Glomerular visceral epithelial cell (primary cell): ENCODE results near the gene FHDC1.

Source experiments
- DNase-seq: peaks from one replicate; pipeline ENCODE4 v3.0.0-alpha.2; 2016; ENCODE audit errors: extremely low spot score

FHDC1 gene

DNA sequence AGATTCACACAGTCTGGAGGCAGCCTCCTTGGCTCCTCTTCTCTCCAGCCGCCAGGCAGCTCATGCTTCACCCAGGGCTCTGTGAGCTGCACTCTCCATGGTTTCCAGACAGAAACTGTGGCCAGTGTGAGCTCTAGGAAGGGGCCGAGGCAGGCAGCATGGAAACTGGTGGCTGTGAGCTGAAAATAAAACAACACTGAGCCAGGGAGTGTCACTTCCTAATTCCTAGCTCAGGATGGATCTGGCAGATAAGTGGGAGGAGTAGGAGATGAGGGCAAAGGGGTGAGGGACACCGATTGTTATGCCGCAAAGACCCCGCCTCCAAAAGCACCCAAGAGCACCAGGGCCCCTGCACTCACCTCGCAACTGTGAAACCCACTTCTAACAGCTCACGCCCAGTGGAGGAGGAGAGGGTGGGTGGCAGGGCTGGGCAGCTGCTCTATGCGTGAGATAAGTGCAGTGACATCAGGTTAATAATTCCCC, 69.8 kb downstream of the FHDC1 start:
- DNase-seq = no peak

DNA sequence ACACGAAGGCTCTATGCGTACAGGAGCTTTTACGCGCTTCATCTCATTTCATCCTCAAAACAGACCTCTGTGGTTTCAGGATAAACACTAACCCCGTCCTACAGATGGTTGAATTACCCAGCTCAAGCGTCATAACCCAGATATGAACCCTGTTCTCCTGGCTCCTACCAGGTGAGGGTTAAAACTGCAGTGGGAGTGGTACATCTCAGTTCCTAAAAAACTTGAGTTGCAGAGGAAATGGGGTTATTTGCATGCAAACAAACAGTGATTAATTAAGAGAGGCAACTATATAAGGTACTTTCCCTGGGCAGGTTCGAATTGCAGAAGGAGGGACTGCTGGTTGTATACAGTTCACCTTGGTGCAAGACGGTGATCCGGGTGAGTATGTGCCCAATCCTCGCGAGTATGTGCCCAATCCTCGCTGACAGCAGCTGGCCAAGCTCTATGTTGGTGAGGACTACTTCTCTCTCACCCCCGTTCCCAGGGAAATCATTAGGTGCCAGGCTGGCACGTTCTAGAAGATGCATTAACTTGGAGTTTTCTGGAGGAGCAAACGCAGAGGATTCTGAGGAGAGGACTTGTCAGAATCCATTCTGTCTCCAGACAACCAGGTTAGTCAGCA, 72.6 kb downstream of the FHDC1 start:
- no peak for DNase-seq

- DNase-seq = no peak
These were observed 74.0 kb downstream of the FHDC1 start for GRCh38 chr4:153010146-153010545.

- DNase-seq = no peak
These were observed 77.3 kb downstream of the FHDC1 start for GRCh38 chr4:153013202-153013977.

DNA sequence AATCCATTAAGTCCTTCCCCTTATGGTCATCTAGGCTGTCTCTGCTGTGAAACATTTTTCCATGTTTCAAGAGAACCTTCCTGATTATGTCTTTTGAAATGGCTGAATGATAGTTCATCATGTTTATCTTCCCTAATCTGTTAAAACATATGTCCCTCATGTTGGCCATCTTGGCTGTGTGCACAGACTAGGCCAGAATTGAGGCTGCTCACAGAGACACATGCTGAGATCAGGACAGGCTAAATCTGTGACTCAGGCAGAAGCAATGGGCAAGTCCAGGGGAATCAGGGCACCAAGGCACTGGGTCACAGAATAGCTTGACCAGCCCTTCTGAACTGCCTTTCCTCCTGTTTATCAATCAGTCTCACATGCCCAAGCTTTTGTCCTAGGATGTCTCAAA, 78.3 kb downstream of the FHDC1 start:
- no peak for DNase-seq

- DNase-seq = no peak
These were observed 80.5 kb downstream of the FHDC1 start for GRCh38 chr4:153016592-153016991.

DNA sequence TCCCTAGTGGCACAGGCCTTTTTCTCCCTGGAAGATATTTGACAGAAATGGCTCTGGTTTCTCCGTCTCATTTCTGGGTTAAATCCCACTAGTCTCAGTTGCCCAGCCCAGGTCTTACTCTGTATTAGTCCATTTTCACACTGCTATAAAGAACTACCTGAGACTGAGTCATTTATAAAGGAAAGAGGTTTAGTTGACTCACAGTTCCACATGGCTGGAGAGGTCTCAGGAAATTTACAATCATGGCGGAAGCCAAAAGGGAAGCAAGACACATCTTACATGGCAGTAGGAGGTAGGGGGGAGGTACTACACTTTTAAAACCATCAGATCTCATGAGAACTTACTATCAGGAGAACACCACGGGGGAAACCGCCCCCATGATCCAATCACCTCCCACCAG, 81.9 kb downstream of the FHDC1 start:
- DNase-seq = no peak

DNA sequence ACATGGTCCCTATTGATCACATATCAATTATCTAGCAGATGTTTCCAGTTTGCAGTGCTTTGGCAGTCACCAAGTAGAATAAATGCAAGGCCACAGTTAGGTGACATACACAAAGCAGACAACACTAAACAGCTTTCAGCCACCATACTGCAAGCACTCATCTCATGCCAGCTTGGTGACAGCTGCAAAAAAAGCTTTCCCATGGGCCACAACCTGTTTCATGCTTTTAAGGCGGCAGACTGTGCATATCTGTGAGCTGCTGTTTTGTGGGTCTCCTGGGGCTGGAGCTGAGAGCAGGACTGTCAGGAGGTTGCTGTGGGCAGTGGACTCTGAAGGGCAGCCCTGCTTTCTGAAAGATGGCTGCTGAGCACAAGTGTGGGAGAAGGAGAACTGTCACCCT, 82.6 kb downstream of the FHDC1 start:
- no peak for DNase-seq

DNA sequence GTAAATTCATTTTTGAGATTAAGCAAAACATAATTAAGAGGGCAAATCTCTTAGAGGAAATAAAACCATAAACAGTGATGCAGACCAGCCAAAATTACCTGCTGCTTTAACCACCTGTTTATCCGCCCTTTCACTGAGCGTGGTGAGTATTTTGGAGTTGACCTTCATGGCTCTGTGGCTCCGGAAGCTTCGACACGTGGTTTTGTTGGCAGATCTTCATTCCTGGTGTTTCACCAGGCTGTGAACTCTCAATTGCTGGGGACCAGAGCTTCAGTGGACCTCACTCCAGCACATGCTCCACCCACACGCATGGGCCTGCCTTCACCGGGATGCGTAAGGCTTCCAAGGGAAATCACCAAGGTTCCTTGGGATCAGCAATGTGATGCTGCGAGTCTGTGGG, 83.8 kb downstream of the FHDC1 start:
- no peak for DNase-seq

DNA sequence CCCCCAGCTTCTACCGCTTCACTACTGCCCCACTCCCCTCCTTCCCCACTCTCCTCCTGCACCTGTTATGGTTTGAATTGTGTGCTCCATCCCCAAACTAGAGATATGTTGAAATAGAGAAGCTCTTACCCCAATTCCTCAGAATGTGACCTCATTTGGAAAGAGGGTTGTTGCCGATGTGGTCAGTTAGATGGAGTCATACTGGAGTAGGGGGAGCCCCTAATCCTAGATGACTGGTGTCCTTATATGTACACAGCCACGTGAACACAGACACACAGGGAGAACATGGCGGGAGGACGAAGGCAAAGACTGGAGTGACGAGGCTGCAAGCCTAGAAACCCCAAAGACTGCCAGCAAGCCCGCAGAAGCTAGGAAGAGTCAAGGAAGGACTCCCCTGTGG, 84.3 kb downstream of the FHDC1 start:
- no peak for DNase-seq

GRCh38 chr4:153021276-153021675, 85.2 kb downstream of the FHDC1 start:
- DNase-seq = no peak

GRCh38 chr4:153022241-153022715, 86.2 kb downstream of the FHDC1 start:
- DNase-seq = no peak

DNA sequence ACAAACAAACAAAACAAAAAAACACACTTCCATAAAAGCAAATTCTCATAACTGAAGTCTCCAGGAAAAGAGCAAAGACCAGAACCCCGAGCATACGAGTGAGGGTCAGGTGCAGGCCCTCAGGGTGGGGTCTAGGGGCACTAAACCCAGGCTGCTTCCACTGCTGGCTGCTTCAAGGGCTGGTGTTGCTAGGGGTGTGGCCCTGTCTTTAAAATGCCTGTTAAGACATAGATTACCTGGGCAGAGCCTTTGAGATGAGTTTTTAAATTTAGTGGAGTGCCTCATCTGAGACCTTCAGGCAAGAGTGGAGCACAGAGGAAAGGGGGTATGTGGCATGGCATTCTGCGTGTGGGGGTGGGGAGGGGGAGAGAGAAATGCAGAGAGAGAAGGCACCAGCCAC, 87.0 kb downstream of the FHDC1 start:
- DNase-seq = no peak

DNA sequence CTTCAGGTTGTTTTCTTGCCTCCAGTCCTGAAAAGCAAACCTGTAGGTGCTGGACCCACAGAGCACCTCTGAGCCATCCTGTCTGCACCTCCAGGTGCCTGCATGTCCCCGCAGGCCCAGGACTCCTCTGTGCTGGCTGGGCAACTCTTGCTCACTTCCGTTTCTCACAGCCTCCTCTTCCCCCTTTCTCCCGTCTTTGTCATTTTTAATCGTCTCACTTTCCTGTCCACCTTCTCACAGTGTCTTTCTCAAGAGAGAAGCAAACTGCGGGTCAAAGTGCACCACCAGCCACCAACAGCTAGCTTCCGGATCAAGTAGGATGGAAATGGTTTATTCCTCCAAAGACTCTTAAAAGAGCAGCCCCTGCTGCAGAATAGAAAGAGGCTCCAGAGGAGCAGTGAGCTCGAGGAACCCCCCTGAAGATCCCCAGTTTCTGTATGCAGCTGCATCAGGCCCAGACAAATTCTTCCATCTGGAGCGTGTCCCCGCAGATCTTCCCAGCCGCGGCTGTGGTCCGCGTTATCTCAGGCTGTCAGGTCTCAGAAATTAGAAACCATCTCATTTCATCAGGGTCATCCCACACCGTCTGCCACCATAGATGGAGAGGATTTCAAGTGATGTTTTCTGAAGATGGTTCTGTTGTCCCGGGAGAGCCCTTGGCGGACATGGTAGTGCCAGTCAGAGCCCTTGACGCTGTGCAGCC, 87.7 kb downstream of the FHDC1 start:
- DNase-seq = no peak

DNA sequence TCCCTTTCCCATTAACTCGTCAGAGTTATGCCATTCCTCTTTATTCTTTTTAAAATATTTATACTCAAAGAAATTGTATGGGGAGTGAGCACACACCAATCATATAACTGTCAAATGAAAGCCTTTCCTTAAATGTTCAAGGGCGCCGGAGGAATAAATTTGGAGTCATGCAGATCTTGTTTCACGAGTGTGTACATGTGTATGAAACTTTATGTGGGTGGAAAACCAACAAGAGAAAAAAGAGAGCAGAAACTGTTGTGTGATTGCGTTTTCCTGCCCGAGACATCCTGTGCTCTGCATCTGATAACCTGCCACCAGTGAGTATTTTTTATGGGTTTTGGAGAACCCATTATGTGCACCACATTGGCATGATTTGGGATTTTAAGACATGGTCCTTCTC, 88.3 kb downstream of the FHDC1 start:
- DNase-seq = no peak

GRCh38 chr4:153025406-153025805, 89.3 kb downstream of the FHDC1 start:
- DNase-seq = no peak

DNA sequence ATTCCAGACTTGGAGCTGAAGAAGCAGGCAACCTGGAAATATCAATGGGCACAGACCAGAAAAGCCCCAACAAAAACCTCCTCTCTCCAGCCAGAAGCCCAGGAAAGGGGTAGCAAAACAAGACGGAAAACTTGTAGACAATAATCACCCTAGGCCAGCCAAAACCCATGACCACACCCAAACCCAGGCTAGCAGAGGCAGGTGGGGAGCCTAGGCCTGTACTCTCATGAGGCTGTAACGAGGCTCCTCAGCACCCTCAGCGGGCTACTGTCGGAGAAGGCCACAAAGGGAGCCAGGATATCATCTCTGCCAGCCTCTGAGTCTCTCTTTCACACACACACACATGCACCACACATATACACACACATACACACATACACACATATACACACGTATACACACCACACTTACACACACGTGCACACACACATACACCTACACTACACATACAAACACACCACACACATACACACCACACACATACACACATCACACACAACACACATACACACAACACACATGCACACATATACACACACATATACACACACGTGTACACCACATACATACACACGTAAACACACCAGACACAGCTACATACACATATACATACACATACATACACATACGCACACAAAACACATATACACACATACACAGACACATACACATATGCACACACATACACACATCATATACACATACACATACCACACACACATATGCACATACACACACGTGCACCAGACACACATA, 90.6 kb downstream of the FHDC1 start:
- no peak for DNase-seq

DNA sequence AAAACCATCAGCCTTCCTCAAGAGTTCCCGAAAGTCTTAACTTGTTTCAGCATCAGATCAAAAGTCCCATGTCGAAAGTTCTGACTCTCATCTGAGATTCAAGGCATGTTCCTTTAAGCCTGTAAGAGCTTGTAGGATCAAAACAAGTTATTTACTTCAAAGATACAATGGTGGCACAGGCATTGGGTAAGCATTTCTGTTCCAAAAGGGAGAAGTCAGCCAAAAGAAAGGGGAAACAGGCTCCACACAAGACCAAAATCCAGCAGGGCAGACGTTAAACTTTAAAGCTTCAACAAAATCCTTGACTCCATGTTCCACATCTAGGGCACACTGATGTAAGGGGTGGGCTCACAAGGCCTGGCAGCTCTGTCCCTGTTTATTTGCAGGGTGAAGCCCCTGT, 91.7 kb downstream of the FHDC1 start:
- DNase-seq = no peak

- no peak for DNase-seq
These were observed 92.4 kb downstream of the FHDC1 start for GRCh38 chr4:153028535-153028934.
